Stimulated activated naive CD8-positive, alpha-beta T cell treated with anti-CD3 and anti-CD28 coated beads, Interleukin-15, amount 100 ng/mL, for 72 hours (primary cell): ENCODE measurements around the gene WDFY4.
A peak's percentile ranks its signal among the peaks of the same experiment; 100 is the strongest.

ENCODE experiments used
- ATAC-seq: fragments of 150-1000 bp; cut with Tn5 transposase; 2 replicates; pipeline ENCODE4 v1.10.0; 2021; ENCODE audit warnings: mild to moderate bottlenecking, moderate library complexity
- DNase-seq, 2 donors: peaks; one replicate each; pipeline ENCODE4 v3.0.0; 2021 to 2022
- H3K27ac Mint-ChIP-seq, 2 donors: one replicate each; pipeline ENCODE4 v1.8.0; 2022; ENCODE audit warnings: mild to moderate bottlenecking in 2 of 2, mixed read lengths in 2 of 2, moderate library complexity in 2 of 2
- H3K27me3 Mint-ChIP-seq: one replicate; pipeline ENCODE4 v1.8.0; 2022; ENCODE audit warnings: mixed read lengths
- H3K4me1 Mint-ChIP-seq: one replicate; pipeline ENCODE4 v1.8.0; 2022; ENCODE audit warnings: mild to moderate bottlenecking, mixed read lengths
- H3K4me3 Mint-ChIP-seq, 2 donors: one replicate each; pipeline ENCODE4 v1.8.0; 2022; ENCODE audit warnings: mild to moderate bottlenecking in 2 of 2, mixed read lengths in 2 of 2, moderate library complexity in 1 of 2
- H3K9me3 Mint-ChIP-seq, 2 donors: one replicate each; pipeline ENCODE4 v1.8.0; 2022; ENCODE audit warnings: mixed read lengths in 2 of 2

Gene WDFY4

DNA sequence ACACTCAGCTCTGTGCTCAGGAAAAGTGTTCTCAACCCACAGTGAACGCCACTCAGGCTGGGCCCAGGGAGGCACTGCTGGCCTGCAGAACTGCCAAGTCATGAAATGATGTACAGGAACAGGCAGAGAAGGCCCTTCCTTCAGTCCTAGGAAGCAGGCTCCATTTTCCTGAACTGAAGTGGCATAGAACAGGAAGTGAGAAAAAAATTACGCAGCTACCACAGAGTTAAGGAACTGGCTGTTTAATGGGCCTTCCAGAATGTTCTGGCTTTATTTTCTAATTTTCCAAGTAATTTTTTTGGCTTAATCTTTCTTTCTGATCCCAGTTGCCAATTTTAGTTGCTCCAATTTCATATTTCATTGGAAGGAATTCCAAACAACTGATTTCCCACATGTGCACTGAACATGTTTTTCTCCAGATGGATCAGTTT, 215.7 kb downstream of the WDFY4 start:
- Mint-ChIP-seq H3K27ac (no peak overlapping the region), H3K4me1 (no peaks in the 10 kb centered on the region)
- ATAC-seq, result no peak

DNA sequence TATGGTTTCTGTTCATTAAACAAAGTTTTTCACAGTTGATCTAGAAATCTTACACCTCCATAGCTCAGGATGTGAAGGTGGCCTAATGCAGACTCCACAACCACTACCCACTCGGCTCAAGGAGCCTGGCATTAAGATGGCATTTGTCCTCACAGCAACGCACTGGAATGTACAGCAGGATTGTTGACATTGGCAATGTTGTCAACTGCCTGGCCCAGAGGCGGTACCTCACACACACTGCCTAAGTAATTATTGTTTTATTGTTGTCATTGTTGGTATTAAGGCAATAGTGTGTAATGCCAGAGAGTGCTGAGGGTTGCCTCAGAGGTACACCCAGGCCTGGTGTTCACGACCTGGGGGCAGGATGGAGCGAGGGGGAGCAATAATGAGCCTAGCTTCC, 216.6 kb downstream of the WDFY4 start:
- Mint-ChIP-seq H3K27me3 (no peaks in the 10 kb centered on the region), H3K27ac (no peak overlapping the region), H3K4me3 (no peak overlapping the region), H3K4me1 (no peaks in the 10 kb centered on the region), H3K9me3 (no peaks in the 10 kb centered on the region)
- ATAC-seq (no peak), DNase-seq (no peak)

More for the DNA sequence above, 215.7 kb downstream of the WDFY4 start:
- H3K27me3 Mint-ChIP-seq, result no peaks in the 10 kb centered on the region
- no peak for DNase-seq
- H3K9me3 Mint-ChIP-seq, result no peaks in the 10 kb centered on the region
- no peak overlapping the region for H3K4me3 Mint-ChIP-seq

DNA sequence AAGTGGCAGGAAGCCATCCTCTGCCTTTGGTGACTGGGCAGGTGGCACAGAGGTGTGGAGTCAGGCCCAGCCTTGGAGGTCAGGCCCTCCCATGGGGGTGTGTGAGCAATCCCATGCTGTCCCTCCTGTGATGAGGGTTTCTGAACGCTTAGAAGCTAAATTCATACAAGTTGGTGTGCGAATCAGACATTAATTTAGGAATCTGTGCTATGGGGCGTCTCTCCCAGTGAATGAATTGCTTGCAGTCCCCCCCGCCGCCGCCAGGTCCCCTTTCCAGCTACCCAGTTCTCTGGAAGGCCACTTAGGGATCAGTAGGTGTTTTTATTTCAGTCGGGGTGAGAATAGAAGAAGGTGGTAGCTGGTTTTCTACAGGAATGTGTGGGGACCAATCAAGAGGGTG, 217.4 kb downstream of the WDFY4 start:
- Mint-ChIP-seq H3K27me3 (no peaks in the 10 kb centered on the region), H3K4me1 (no peaks in the 10 kb centered on the region), H3K9me3 (no peaks in the 10 kb centered on the region), H3K27ac (no peak overlapping the region), H3K4me3 (no peak overlapping the region)
- DNase-seq, result no peak
- ATAC-seq, result no peak

DNA sequence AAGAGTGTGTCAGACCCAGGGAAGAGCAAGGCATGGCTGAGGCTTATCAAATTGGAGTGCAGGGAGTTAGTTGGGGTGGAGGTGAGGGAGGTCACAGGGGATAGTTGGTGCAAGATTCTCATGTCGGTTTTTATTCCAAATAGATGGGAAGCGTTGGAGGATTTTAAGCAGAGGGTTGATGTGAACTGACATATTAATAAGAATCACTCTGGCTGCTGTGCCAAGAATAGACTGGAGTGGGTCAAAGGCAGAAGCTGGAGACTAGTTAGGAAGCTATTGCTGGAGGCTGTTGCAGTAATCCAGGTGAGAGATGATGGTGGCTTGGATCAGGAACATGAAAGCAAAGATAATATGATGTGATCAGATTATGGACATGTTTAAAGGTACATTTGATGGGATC, 218.5 kb downstream of the WDFY4 start:
- Mint-ChIP-seq H3K27ac (peak overlapping the region in 1 of 2 donors; percentile 71), H3K27me3 (no peaks in the 10 kb centered on the region), H3K9me3 (no peaks in the 10 kb centered on the region), H3K4me1 (no peaks in the 10 kb centered on the region), H3K4me3 (no peak overlapping the region)
- DNase-seq (no peak), ATAC-seq (no peak)

DNA sequence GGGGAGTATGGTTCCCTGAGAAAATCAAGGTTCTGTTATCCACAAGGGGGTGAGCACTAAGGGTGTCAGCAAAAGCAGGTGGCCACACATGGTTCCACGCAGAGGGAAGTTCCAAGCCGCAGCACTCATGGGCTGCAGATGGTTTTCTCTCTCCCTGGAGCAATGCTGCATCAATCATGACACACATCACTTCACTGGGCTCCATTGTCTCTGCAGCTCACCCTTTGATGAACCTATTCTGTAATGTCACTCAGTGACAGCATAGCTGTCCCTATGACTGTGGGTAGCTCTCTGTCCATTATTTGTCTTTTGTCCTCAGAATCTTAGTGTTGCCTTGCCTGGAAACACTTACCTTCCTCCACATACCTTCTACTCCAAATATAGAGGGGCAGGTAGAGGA, 220.2 kb downstream of the WDFY4 start:
- H3K27me3 Mint-ChIP-seq, result no peaks in the 10 kb centered on the region
- H3K9me3 Mint-ChIP-seq, result no peaks in the 10 kb centered on the region
- no peaks in the 10 kb centered on the region for H3K4me1 Mint-ChIP-seq
- ATAC-seq (no peak), DNase-seq (no peak)
- H3K4me3 Mint-ChIP-seq, result no peak overlapping the region
- H3K27ac Mint-ChIP-seq, result no peak overlapping the region

DNA sequence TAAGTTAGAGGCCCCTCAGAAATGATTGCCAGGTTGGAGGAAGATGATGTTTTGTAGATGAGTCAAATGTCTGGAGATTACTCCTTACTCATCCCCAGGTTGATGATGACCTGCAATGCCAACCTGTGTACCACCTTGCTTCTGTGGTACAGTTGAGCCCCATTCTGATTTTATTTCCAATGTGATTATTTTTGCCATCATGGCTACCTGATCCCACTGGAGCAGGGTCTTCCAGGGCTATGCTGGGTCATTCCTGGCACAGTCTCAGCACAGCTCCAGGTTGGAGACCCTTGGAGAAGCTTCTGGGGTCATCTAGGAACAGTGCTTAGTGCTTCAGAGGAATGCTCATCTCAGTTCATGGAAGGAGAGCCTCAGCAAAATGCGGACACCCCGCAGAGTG, 220.6 kb downstream of the WDFY4 start:
- no peaks in the 10 kb centered on the region for H3K27me3 Mint-ChIP-seq
- no peak overlapping the region for H3K27ac Mint-ChIP-seq
- no peaks in the 10 kb centered on the region for H3K4me1 Mint-ChIP-seq
- no peak for DNase-seq
- ATAC-seq, result no peak
- H3K9me3 Mint-ChIP-seq, result no peaks in the 10 kb centered on the region
- H3K4me3 Mint-ChIP-seq, result no peak overlapping the region

DNA sequence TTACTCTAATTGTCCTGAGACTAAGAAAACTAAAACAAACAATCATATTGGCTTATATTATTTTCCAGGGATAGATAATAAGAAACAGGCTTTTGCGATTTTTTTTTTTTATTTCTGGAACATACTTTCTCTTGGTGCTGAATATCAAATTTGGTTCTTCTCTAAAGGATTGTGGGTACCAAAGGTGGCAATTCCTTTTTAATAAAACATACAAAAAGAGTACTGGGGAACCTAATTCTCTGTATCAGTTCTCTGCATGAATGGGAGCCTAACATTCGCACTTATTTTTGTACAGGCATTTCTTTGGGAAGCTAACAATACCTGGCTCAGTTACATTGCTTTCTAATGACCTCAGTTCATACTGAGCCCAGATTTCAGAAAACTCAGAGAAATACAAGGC, 222.2 kb downstream of the WDFY4 start:
- no peaks in the 10 kb centered on the region for H3K9me3 Mint-ChIP-seq
- no peak overlapping the region for H3K27ac Mint-ChIP-seq
- H3K27me3 Mint-ChIP-seq, result no peaks in the 10 kb centered on the region
- no peaks in the 10 kb centered on the region for H3K4me1 Mint-ChIP-seq
- no peak overlapping the region for H3K4me3 Mint-ChIP-seq
- DNase-seq, result no peak
- ATAC-seq, result no peak

DNA sequence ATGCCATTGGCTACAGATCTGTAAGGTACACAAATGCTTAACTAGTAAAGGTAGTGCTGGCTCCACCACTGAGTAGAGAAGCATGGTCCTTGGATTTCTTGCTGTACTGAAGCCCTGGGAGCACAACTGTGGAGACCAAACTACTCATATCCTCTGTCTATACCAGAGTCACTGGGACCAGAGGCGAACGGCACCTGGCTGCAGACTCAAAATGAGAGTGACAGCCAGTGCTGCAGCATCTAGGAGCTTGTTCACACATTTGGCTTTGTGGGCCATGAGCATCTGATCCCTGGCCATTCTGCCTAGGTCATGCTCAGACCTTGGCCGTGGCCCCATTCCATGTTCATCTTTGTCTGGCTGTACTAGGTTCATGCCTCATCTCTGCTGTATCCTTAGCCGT, 223.1 kb downstream of the WDFY4 start:
- ATAC-seq (no peak), DNase-seq (no peak)
- Mint-ChIP-seq H3K27ac (no peak overlapping the region), H3K27me3 (no peaks in the 10 kb centered on the region), H3K4me1 (no peaks in the 10 kb centered on the region), H3K9me3 (no peaks in the 10 kb centered on the region), H3K4me3 (no peak overlapping the region)

DNA sequence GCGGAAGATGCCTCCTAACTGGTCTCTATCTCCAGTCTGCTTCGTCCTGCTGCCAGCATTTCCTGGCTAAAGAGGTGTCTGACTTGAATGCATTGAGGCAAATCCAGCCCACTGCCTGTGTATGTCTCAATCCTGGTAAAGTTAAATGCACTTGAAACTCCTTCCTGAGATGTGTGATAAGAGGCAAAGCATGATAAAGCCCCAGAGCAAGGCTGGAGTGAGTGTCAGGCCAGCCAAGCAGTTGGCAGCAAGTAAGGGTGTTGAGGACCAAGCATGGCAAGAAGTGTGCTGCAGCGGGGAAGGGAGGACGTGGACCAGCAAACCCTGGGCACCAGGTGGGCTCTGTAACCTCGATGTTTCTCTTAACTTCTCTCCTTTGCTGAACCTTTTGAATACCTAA, 225.9 kb downstream of the WDFY4 start:
- no peak for DNase-seq
- Mint-ChIP-seq H3K27ac (no peak overlapping the region), H3K27me3 (no peaks in the 10 kb centered on the region), H3K4me1 (no peaks in the 10 kb centered on the region), H3K4me3 (no peak overlapping the region), H3K9me3 (no peaks in the 10 kb centered on the region)
- no peak for ATAC-seq

DNA sequence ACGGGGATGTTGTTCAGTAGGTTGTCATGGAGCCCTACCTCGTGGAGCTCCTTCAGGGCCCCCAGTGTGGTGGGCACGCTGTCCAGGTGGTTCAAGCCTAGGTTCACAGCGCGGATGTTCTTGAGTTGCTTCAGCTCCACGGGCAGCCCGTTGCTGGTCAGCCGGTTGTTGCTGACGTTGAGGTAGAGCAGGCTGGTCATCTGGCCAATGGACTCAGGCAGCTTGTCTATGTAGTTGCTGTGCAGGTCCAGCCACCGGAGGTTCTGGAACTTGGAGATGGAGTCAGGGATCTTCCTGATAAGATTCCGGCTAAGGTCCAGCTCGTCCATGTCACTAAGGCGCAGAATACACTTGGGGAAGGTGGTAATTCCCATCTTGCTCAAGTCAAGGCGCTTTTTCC, 229.0 kb downstream of the WDFY4 start:
- Mint-ChIP-seq H3K4me3 (no peak overlapping the region), H3K27ac (no peak overlapping the region), H3K4me1 (no peaks in the 10 kb centered on the region), H3K27me3 (peaks cover 10% of the 10 kb centered on the region), H3K9me3 (no peaks in the 10 kb centered on the region)
- ATAC-seq, result no peak
- DNase-seq, result no peak

DNA sequence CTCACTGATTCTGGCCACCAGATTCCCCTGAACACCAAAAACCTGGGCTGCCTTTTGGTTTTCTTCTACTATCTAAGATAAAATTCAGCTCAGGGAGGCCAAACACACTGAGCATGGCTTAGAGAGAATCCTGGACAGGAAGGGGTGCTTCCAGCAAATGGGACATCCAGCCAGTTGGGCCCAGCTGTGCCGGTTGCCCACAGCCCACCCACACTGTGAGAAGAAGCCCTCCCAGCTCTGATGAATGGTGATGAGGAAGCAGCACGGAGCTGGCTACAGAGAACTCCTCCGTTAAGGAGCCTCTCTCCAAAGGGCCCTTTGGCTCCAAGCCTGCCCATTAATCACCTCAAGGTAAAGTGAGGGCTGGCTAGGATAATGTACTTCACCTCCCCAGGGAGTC, 239.1 kb downstream of the WDFY4 start:
- no peaks in the 10 kb centered on the region for H3K9me3 Mint-ChIP-seq
- no peak overlapping the region for H3K27ac Mint-ChIP-seq
- DNase-seq (no peak), ATAC-seq (peak; percentile 23)
- H3K27me3 Mint-ChIP-seq, result no peaks in the 10 kb centered on the region
- H3K4me3 Mint-ChIP-seq, result no peak overlapping the region
- no peaks in the 10 kb centered on the region for H3K4me1 Mint-ChIP-seq

DNA sequence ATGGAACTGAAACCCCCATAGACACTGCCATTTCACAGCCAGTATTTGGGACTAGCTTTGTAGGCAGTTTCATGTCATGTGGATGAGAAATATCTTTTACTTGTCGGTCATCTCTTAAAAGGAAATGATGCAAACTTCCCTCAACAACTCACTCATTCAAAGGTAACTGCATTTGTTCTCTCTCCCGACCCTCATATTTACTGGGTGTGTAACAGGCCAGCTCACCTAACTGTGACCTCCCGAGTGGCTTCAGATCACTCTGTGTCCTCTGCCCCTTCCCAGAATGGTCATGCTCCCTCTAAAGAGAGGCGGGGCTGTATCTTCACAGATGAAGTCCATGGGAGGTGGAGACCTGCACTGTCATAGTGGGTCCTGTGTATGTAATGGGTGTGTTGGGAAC, 240.3 kb downstream of the WDFY4 start:
- no peak overlapping the region for H3K4me3 Mint-ChIP-seq
- H3K27me3 Mint-ChIP-seq, result no peaks in the 10 kb centered on the region
- ATAC-seq, result no peak
- H3K9me3 Mint-ChIP-seq, result no peaks in the 10 kb centered on the region
- H3K27ac Mint-ChIP-seq, result no peak overlapping the region
- no peak for DNase-seq
- H3K4me1 Mint-ChIP-seq, result no peaks in the 10 kb centered on the region

DNA sequence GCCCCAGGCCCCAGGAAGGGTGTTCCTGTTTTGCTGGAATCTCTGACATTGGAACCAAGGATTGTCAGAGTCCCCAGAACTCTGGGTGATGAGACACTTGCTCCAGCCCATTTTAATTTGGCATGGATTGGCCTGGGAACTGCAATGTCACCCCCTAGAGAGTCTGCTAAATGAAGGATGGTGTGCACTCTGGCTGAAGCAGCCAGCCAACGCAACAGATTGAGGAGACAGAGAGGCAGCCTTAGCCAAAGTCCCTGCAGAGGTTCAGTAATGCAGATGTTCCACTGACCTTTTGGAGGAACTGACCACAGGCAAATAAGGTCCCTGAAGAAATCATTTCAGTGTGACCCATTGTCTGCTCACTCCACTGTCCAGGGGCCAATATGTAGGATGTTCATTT, 241.6 kb downstream of the WDFY4 start:
- H3K27me3 Mint-ChIP-seq, result no peaks in the 10 kb centered on the region
- H3K4me1 Mint-ChIP-seq, result no peaks in the 10 kb centered on the region
- ATAC-seq, result no peak
- H3K4me3 Mint-ChIP-seq, result no peak overlapping the region
- H3K9me3 Mint-ChIP-seq, result no peaks in the 10 kb centered on the region
- peak overlapping the region in 1 of 2 donors; percentile 22 for H3K27ac Mint-ChIP-seq
- DNase-seq, result no peak

DNA sequence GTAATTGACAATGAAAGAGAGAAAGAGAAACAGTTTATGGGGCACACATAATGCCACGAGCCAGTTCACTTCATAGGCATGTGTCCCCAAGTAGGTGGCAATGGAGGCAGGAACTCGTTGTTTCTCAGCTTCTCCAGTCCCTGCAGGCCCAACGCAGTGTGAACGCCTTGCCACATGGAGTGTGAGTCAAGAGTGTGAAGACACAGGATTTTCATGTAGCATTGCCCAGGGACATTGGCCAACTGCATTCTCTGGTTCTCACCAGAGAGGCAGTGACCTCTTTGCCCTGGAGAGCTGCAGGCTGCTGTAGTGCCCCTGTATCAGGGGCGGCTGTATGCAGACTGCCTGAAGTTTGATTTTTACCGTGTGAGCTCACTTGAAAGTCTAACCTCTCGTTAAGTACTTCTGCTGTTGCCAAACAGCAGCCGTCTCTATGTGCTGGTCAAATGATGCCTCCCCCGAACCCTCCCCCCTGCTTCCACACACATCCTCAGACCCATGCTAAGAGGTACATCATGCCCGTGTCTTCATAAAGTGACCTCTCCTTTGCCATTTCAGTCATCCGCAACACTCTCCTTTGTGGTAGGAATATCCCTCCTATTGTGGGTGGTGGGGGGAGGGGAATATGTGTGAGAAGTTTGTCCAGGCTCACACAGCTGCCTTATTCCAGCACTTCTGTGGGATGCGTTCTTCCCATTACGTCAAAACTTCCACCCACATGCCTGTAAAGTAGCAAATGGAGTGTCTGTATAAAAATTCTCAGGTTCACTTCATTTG, 242.3 kb downstream of the WDFY4 start:
- no peaks in the 10 kb centered on the region for H3K9me3 Mint-ChIP-seq
- no peak overlapping the region for H3K4me3 Mint-ChIP-seq
- no peak for ATAC-seq
- H3K27ac Mint-ChIP-seq, result no peak overlapping the region
- DNase-seq, result no peak
- no peaks in the 10 kb centered on the region for H3K27me3 Mint-ChIP-seq
- no peaks in the 10 kb centered on the region for H3K4me1 Mint-ChIP-seq

DNA sequence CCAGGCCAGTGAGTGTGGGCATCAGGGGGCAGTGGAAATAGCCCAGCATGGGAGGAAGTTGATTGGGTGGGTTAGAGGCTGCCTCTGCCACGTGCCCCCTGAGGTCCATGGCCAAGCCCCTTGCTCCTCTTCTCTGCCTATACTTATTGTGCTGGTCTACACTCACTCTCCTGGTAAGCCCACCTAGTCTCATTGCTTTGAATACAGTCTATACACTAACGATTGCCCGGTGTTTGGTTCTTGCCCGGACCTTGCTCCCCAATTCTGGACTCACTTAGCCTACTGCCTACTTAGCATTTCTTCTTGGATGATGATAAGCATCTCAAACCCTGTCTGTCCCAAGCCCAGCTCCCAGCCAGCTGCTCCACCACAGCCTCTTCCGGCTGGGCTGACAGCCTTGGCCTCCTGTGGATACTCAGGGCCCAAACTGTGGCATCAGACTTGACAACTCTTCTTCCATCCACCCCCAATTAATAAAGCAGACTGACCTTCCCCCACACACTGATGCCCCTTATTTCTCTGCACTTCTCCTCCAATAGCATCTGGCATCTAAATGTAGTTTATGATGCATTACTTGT, 244.8 kb downstream of the WDFY4 start:
- ATAC-seq (no peak), DNase-seq (no peak)
- Mint-ChIP-seq H3K9me3 (no peaks in the 10 kb centered on the region), H3K4me1 (no peaks in the 10 kb centered on the region), H3K27ac (no peak overlapping the region), H3K27me3 (no peaks in the 10 kb centered on the region), H3K4me3 (no peak overlapping the region)

DNA sequence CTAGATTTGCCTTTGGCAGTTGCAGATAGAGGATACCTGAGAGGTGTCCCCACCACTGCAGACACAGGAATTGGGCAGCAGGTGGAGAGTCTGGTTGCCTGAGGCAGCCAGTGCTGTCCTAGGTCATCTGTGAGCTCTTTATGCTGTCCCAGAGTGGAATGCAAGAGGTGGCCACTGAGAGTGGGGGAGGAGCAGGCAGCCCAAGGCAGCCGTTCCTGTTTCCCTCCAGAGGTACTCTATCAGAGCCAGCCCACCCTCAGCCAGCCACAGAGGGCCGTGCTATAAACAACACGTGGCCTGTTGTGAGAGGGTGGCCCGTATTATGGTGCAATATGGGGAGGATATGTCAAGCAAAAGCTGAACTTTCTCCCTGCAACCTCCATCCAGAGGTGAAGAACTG, 246.5 kb downstream of the WDFY4 start:
- Mint-ChIP-seq H3K4me1 (no peaks in the 10 kb centered on the region), H3K9me3 (no peaks in the 10 kb centered on the region), H3K27me3 (no peaks in the 10 kb centered on the region), H3K4me3 (no peak overlapping the region), H3K27ac (no peak overlapping the region)
- ATAC-seq, result no peak
- no peak for DNase-seq
